Measurements from ENCODE around the gene BTBD7.

The BTBD7 gene

DNA sequence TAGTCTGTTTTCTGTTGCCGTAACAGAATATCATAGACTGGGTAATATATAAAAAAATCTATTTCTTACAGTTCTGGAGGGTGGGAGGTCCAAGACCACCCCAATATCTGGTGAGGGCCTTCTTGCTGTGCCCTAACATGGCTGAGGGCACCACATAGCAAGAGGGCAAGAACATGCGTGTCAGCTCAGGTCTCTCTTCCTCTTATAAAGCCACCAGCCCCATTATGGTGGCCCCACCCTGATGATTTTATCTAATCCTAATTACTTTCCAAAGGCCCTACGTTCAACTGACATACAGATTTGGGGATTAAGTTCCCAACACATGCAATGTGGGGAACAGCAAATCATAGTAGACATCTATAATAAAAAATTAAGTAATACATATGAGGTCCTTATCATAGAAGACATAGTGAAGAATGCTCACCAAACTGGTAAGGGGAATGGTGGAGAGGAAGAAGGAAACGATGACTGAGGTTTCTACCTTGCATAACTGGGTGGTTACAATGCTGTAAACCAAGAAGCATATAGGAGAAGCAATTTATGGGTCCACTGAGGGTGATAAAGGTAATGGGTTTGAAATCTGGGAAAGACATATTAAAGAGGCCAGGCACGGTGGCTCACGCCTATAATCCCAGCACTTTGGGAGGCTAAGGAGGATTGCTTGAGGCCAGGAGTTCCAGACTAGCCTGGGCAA lies 27.0 kb downstream of the BTBD7 start:
- no peak for DNase-seq (ENCODE audit: low read depth in 1 of 2, low spot score in 1 of 2)

DNA sequence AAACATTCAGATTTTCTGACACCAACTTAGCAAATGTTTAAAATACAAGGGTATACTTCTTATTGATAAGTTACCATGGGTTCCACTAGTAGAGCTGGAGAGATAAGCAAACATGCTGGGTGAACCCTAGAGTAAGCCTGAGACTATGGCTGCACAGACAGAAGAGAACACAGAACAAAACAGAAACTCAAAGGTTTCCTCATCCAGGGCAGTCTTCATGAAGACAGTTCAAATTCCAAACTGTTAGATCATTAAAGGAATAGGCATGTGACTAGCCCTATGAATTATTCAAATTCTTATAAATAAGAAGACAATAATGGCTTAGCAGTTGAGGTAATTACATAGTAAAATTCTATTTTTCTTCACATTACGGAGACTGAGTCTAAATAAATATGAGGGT lies 28.1 kb downstream of the BTBD7 start:
- DNase-seq (ENCODE audit: low read depth in 1 of 2, low spot score in 1 of 2): no peak

DNA sequence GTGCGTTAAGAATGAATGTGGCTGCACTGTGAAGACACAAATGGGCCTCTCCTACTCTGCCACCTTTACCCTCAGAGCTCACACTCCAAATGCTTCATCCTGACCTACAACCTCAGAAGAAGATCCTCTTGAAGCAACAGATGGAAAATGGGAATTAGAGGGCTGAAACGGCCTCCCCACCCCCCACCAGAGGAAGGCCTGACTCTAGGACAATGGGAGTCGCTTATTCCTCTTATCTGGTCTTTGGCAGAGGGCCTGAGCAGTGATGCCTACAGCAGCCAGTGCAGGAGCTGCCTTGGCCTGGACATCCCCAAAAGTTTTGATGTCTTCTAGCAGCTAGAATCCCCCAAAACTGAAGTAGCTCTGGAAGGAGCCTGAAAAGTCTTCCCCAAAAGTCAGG lies 29.2 kb downstream of the BTBD7 start:
- no peak for DNase-seq (ENCODE audit: low read depth in 1 of 2, low spot score in 1 of 2)

DNA sequence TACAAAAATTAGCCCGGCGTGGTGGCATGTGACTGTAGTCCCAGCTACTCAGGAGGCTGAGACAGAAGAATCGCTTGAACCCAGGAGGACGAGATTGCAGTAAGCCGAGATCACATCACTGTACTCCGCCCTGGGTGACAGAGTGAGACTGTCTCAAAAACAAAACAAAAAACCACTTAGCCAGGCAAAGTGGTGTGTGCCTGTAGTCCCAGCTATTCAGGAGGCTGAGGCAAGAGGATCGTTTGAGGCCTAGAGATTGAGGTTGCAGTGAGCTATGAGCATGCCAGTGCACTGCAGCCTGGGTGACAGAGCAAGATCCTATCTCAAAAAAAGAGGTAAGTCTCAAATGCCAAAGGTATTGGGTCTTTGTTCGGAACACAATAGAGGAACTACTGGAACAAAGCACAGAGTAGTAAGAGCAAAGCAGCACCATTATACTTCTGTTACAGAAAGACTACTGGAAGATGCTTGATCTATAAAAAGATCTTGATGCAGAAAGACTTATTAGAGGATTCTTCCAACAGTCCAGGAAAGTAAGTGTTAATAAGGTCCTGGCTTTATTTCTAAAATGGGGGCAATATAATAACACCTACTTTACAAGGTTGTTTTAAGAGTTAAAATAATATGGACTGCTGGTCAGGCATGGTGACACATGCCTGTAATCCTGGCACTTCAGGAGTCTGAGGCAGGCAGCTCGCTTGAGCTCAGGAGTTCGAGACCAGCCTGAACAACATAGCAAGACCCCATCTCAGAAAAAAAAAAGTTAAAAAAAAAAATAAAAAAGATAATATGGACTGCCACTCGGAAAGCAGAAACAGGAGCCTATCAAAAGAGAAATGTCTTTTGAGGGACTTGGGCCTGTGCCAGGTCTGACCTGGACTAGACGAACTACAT lies 29.9 kb downstream of the BTBD7 start:
- no peak for DNase-seq (ENCODE audit: low read depth in 1 of 2, low spot score in 1 of 2)

DNA sequence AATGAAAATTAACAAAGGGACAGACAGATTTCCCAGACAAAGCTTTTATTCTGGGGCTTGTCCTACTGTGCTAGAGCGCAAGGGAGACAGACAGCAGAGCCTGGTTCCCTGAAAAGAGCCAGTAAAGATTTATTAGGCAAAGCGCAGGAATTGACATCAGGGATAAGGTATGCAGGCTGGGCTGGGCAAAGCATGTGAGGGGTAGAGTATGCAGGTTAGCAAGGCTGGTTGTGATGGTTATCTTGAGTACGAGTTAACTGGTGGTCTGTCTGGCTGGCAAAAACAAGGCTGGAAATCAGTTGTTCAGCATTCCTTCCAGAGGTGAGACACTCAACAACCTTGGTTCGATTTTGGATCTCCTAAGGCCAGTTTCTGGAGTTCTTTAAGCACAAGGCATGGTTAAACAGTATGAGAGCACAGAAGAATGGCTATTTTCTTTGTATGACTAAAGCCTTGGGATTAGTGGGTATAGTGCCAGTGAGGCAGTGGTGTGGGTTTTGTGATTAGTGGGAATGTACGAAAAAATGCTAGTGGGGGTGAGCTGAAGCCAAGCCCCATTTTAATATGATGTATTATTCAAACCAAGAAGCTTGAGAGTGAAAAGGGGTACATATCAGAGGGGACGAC lies 30.9 kb downstream of the BTBD7 start:
- DNase-seq (ENCODE audit: low read depth in 1 of 2, low spot score in 1 of 2): no peak

DNA sequence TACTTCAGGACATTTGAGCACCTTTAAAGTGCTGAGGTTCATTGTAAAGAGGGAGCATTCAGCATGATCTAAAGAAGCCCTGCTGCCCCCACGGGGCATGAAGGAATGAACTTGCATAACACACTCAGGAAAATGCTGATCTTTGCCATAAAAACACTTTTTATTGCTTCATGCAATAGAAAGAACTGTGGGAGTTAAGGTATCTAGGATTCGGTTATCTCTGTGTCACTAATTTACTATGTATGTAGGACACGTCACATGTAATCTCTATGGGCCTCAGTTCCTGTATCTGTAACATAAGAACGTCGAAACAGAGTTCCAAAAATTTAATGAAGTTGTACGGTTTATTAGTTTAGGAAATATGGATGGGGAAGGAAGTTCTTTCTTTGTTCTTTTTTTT lies 33.0 kb downstream of the BTBD7 start:
- DNase-seq (ENCODE audit: low read depth in 1 of 2, low spot score in 1 of 2): no peak

DNA sequence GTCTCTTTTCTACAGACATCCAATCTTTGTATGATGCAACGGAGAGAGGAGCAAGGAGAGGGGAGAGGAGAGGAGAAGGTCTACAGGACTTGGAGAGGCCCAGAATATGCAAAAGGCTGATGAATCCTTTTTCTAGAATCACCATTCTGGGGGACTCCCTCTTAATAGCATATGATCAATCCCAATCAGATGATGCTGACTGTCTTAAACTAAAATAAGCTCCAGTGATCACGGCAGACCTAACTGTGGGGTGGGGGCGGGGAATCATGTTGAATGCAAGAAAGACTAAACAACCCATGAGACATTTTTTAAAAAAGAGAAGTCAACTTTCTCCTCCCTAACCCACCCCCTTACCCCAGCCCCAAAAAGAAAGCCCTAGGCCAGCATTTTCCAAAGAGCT lies 33.4 kb downstream of the BTBD7 start:
- DNase-seq (ENCODE audit: low read depth in 1 of 2, low spot score in 1 of 2): no peak

DNA sequence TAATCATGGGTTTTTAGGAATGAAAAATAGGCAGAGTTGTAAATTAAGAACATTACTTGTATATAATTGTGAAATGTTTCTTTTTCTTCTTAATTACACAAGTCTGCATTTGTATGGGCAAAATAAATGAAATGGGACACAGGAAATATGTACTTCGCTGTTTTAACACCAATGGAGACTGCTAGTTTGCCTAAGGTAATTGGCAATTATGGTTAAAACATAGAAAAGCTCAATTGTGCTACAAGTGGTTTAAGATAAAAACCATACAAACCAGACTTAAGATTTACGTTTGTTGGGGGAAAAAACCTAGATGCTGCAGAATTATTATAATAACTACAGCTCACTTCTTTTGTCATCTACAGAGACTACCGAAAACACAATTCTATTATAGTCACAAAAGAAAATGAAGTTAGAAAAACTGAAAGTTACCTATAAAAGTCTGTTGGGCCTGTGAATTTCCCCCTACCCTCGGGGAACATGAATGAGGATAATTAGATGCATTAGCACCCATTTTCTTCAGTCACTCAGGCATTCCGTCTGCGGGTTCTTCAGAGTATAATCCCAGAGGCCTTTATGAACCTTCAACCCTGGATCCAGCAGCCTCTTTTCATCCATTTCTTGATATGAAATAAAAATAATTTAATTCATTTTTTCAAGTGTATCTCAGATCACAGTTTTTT lies 37.2 kb downstream of the BTBD7 start:
- no peak for DNase-seq (ENCODE audit: low read depth in 1 of 2, low spot score in 1 of 2)

DNA sequence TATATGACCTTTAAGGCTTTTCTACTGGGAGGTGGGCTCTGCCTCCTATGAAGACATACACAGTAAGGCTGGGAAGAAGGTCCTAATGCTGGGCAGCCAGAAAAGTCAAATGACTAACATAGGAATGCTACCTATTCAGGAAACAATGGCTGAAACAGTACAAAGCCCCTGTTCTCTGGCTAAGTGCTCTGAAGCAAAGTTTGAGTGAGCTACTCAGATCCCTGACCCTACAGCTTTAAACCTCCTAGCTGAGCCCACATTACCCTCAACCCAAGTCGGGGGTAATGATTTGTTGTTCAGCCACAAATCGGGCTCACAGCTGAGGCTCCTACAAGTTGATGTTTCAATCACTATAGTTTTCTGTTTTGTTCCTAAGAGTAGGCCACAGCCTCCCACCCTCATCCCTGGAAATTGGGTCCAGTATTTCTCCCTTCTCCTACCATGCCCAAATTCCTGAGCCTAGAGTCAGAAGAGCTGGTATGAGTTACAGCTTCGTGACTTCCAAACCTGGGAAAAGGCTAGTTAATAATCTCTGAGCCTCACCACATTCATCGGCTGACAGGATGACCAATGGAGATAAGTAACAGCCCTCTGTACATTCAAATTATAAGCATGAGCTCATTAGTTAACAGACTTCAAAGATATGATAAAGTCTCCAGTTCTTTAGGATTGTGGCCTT lies 46.5 kb downstream of the BTBD7 start:
- no peak for DNase-seq (ENCODE audit: low read depth in 1 of 2, low spot score in 1 of 2)

DNA sequence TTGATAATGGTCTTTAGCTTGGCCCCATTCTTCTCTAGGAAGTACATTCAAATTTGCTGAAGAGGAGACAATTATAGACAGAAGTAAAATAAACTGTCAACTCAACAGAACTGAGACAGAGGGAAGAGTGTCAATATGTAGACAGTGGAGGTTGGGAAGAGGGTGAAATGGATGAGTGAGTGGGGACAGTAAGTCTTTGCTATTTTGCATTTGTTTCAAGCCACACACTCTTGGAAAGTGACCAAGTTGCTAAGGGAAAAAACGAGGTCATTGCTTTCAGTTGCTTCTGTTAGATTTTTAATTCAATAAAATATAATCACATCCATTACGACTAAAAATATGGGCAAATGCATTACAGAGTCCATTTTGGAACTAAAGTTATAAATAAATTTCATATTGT lies 47.8 kb downstream of the BTBD7 start:
- no peak for DNase-seq (ENCODE audit: low read depth in 1 of 2, low spot score in 1 of 2)

DNA sequence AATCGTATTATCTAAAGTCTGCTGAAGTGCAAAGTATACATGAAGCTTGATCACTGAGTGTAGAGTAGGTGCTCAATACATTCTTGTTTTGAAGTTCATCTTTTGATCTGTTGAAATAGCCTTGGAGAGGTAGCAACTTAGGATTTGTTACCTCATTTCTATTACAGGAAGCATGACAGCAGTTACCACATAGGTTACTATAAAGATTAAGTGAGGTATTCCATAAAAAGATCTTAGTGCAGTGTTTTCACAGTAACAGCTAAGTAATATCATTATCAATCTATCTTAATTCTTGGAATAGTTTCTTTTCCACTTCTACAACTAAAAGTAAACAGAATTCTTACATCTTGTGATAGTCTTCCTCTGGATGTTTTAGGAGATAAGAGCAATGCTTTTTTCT lies 50.9 kb downstream of the BTBD7 start:
- DNase-seq (ENCODE audit: low read depth in 1 of 2, low spot score in 1 of 2): no peak

DNA sequence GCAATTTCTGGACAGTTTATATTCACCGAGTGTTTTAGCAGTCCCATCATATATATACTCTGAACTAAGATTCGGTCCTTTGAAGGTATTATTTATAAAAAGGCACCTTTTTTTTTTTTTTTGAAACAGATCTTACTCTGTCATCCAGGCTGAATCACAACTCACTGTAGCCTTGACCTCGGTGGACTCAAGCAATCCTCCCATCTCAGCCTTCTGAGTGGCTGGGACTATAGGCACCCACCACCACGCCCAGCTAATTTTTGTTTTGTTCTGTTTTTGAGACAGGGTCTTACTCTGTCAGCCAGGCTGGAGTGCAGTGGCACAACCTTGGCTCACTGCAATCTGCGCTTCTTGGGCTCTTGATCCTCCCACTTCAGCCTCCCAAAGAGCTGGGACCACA lies 52.1 kb downstream of the BTBD7 start:
- DNase-seq (ENCODE audit: low read depth in 1 of 2, low spot score in 1 of 2): no peak

DNA sequence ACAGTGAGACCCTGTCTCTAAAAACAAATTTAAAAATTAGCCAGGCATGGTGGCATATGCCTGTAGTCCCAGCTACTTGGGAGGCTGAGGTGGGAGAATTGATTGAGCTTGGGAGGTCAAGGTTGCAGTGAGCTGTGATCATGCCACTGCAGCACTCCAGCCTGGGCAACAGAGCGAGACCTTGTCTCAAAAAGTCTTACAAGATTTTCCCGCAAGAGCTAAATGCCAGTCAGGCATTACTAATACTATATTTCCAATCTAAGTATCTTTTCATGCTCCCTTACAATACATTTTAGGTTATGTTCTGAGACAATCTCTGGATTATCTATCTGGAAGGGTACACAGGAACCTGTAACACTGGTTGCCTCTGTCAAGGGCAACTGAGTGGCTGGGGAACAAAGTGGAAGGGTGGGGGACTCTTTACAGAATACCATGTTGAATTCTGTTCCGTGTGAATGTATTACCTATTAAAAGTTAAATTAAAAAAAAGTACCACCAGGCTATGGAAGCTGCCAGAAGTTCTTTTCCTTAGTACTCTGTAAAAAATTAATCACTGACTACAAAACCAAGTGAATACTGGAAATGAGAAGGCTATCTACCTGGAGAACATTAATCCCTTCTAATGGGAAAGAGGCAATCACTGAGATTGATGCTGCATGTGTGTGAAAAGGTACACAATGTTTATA lies 56.7 kb downstream of the BTBD7 start:
- no peak for DNase-seq (ENCODE audit: low read depth in 1 of 2, low spot score in 1 of 2)

DNA sequence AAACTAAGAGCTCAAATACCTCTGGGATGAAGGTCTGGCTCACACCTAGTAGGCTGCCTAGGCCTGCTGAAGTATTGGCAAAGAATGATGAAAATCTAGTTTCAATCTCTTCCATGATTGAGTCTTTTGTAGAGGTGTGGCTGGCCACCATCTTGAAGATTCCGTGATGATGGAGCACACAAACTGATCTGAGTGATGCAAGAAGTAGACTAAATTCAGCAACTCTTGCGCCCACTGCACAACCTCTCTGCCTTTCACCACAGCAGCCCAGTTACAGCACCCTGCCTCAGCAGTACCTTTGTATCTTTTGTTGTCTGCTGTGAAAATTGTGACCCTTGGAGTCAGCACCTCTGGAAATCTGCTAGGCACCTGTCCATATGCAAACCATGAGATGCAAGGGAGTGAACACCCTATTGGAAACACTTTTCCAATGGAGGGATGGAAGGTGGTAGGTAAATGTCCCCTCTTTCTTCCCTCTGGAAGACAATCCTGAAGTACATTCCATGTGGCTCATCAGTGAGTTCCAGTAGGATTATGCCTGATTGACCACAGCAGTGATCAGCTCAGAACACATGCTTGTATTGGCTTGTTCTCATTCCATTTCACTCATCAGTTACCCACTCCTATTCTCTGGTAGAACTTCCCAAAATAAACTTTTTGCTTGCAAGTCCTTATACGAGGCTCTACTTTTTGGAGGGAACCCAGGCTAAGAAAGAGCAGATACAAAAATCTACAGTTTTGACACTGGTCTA lies 58.6 kb downstream of the BTBD7 start:
- no peak for DNase-seq (ENCODE audit: low read depth in 1 of 2, low spot score in 1 of 2)

DNA sequence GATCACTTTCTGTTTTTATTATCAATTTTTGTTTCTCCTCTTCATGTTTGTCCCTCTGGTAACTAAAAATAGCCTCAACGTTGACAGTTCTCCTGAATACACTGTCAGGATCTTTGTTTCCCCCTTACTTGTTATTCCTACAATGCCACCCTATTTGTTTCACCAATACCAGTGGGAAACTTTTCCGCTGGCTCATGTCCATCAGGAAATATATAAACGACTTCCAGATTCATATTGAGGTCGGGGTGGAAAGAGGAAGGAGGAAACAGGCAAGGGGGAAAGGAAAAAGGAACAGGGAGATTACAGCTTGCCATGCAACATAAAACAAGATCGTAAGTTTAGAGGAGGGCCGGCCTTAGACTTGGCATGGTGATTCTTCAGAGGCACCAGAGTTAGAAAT lies 61.7 kb downstream of the BTBD7 start:
- DNase-seq (ENCODE audit: low read depth in 1 of 2, low spot score in 1 of 2): no peak

DNA sequence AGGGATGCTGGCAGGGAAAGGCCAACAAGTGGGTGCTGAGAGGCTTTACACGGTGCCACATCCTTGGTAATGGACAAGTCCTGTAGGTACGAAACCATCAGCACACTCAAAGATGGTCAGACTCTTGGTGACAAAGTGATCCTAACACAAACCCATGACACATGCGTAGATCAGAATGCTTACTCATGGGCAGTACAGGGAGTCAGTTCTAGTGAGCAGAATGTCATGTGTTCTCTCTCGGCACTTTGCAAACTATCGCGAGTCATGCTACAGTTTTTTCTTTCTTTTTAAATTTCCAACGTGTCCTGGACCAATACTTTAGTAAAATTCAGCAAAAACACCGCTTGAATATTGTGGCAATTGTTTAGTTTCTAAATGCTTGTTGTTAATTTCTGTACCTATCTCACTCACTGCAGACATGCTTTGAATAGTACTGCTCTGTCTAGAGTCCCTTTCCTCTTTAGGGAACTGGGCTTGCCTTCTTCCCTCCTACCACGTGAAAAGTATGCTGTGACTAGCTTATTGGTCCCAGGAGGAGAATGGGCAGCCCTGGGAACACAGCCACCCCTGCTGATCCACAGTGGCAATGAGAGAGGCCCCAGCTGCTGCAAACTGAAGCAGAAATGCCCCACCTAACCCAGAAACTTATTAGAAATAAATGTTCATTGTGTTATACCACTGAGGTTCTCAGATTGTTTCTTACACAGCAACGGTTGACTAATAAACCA lies 63.3 kb downstream of the BTBD7 start:
- no peak for DNase-seq (ENCODE audit: low read depth in 1 of 2, low spot score in 1 of 2)

DNA sequence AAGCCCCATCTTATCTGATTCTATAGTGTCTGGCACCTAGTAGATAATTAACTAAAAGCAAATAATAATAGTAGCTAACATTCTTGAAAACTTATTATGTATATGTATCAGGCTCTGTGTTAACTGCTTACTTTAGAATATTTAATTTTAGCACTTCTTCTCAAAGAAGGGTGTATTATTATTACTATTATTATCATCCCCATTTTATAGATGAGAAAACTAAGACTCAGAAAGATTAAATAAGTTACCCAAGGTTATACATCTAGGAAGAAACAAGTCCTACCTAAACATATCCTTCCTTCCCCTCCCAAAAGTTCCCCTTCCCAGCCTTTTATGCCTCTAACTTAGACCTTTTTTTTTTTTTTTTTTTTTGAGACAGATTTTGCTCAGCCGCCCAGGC lies 64.4 kb downstream of the BTBD7 start:
- no peak for DNase-seq (ENCODE audit: low read depth in 1 of 2, low spot score in 1 of 2)

DNA sequence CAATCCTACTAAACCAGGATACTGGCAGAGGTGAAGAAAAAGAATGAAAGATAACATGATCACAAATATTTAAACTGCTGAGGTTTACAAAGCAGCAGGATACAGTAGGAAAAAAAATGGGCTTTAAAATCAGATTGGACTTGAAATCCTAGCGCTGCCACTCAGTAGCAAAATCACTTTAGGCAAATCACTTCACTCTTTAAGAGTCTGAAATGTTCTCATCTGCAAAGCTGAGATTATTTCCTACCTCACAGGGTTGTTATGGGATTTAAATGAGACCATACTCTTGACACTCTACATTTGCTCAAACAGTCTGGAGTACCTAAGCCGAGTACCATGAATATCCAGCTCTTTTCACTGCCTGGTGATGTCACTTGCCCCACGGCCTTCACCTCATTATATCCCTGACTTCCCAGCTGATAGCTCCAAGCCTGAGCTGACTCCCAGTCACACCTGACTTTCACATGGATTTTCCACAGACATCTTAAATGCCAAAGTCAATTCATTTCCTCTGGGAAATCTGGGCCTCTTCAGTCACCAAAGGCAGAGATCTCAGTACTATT lies 65.6 kb downstream of the BTBD7 start:
- no peak for DNase-seq (ENCODE audit: low read depth in 1 of 2, low spot score in 1 of 2)

DNA sequence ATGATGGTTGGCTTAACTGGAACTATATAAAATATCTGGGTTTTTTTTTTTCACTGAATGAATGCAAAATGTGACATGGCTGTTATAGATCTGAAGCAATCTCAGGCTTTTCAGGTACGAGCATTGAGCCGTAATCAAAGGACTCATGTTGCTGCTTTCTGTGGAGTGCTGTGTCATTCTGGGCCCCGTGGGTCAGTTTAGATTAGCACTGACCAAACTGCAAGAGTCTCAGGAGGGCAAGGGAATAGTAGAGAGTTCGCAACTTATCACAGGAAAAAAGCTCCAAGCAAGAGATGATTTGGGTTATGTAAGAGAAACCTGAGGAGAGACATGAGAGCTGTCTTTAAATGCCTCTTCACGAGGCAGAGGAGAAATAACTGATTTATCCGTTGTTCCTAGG lies 66.7 kb downstream of the BTBD7 start:
- no peak for DNase-seq (ENCODE audit: low read depth in 1 of 2, low spot score in 1 of 2)

Measured in activated T-helper 1 cell treated with anti-CD3 and anti-CD28 coated beads, Interleukin-2, amount 50 U/mL, for 16 hours (primary cell).